HAP-1 (cell line): ENCODE measurements around the gene TOP1.

ENCODE experiments used
- DNase-seq, 2 experiments: peaks; one replicate each; pipeline ENCODE4 v3.0.0-alpha.2; 2016 to 2020; ENCODE audit warnings: low spot score in 2 of 2
- H3K27me3 ChIP-seq: fragments of 250-450 bp; sonication (Bioruptor Pico); 2 replicates; pipeline ENCODE4 v1.5.1; 2020; ENCODE audit warnings: low read depth, mild to moderate bottlenecking, moderate library complexity
- H3K36me3 ChIP-seq: fragments of 250-450 bp; sonication (Bioruptor Pico); replicated peaks from 2 replicates; pipeline ENCODE4 v1.5.1; 2020; ENCODE audit warnings: mild to moderate bottlenecking
- H3K4me1 ChIP-seq: fragments of 250-450 bp; sonication (Bioruptor Pico); 2 replicates; pipeline ENCODE4 v1.5.1; 2020; ENCODE audit warnings: mild to moderate bottlenecking
- H3K4me3 ChIP-seq: fragments of 250-450 bp; sonication (Bioruptor Pico); 2 replicates; pipeline ENCODE4 v1.5.1; 2020; ENCODE audit warnings: mild to moderate bottlenecking, moderate library complexity
- H3K9me3 ChIP-seq: fragments of 250-450 bp; sonication (Bioruptor Pico); 2 replicates; pipeline ENCODE4 v1.5.1; 2020; ENCODE audit warnings: mild to moderate bottlenecking, moderate library complexity
- in situ Hi-C: fragments of 300-500 bp; cut with MboI; formaldehyde crosslinking; loops from 3 replicates; pipeline ENCODE4 v1.14.3; 2020; ENCODE audit warnings: low sequenced_read_pairs, inconsistent platforms, mixed read lengths

The TOP1 gene

GRCh38 chr20:41135187-41135887, 106.7 kb downstream of the TOP1 start:
- no peaks in the 10 kb centered on the region for H3K27me3 ChIP-seq
- in situ Hi-C loops = no loop called here
- peaks cover 9% of the 10 kb centered on the region for H3K36me3 ChIP-seq
- H3K9me3 ChIP-seq = no peaks in the 10 kb centered on the region
- peaks cover 4% of the 10 kb centered on the region for H3K4me1 ChIP-seq
- peak; percentile 67 to 74 for DNase-seq
- H3K4me3 ChIP-seq = no peak overlapping the region

- peaks cover 11% of the 10 kb centered on the region for H3K36me3 ChIP-seq
- in situ Hi-C loops = no loop called here
- H3K4me3 ChIP-seq = peak overlapping the region; percentile 69
- H3K4me1 ChIP-seq = peaks cover 4% of the 10 kb centered on the region
- no peak for DNase-seq
- H3K27me3 ChIP-seq = no peaks in the 10 kb centered on the region
- no peaks in the 10 kb centered on the region for H3K9me3 ChIP-seq
Observed at GRCh38 chr20:41135888-41136679, 107.5 kb downstream of the TOP1 start.

GRCh38 chr20:41136680-41137613, 108.3 kb downstream of the TOP1 start, which contains the start of gene PLCG1:
Gene PLCG1 (plus strand): TSS chr20:41137543. CDS start chr20:41137642, 99 bp downstream.
- peak within 1 kb of the TSS; percentile 69 for H3K4me3 ChIP-seq
- in situ Hi-C loops = no loop called here
- no peaks in the 10 kb centered on the region for H3K9me3 ChIP-seq
- H3K36me3 ChIP-seq = peaks cover 14% of the 10 kb centered on the region
- peaks cover 4% of the 10 kb centered on the region for H3K4me1 ChIP-seq
- no peaks in the 10 kb centered on the region for H3K27me3 ChIP-seq
- DNase-seq = peak; percentile 78 to 92

- in situ Hi-C loops = no loop called here
- no peaks in the 10 kb centered on the region for H3K9me3 ChIP-seq
Observed at GRCh38 chr20:41137614-41138474, 109.2 kb downstream of the TOP1 start.

GRCh38 chr20:41138475-41139226, 110.0 kb downstream of the TOP1 start:
- H3K9me3 ChIP-seq = no peaks in the 10 kb centered on the region
- H3K27me3 ChIP-seq = no peaks in the 10 kb centered on the region
- peak; percentile 15 to 36 for DNase-seq
- H3K36me3 ChIP-seq = peaks cover 18% of the 10 kb centered on the region
- peak overlapping the region; percentile 69 for H3K4me3 ChIP-seq
- H3K4me1 ChIP-seq = peaks cover 4% of the 10 kb centered on the region
- in situ Hi-C loops = no loop called here

More at GRCh38 chr20:41137614-41138474, 109.2 kb downstream of the TOP1 start:
- DNase-seq = peak; percentile 32 to 83
- Histone ChIP-seq H3K4me1 (peaks cover 4% of the 10 kb centered on the region), H3K4me3 (peak overlapping the region; percentile 69), H3K27me3 (no peaks in the 10 kb centered on the region), H3K36me3 (peaks cover 18% of the 10 kb centered on the region)

- Histone ChIP-seq H3K27me3 (no peaks in the 10 kb centered on the region), H3K9me3 (no peaks in the 10 kb centered on the region), H3K36me3 (peaks cover 23% of the 10 kb centered on the region), H3K4me1 (peaks cover 4% of the 10 kb centered on the region), H3K4me3 (peak overlapping the region; percentile 69; the same call in 1 of the 2 replicates)
- DNase-seq = no peak
- in situ Hi-C loops = no loop called here
Observed at GRCh38 chr20:41139227-41140093, 110.8 kb downstream of the TOP1 start.

GRCh38 chr20:41140226-41141133, 111.9 kb downstream of the TOP1 start:
- Histone ChIP-seq H3K27me3 (no peaks in the 10 kb centered on the region), H3K4me1 (peaks cover 4% of the 10 kb centered on the region), H3K36me3 (peaks cover 23% of the 10 kb centered on the region), H3K4me3 (no peak overlapping the region), H3K9me3 (no peaks in the 10 kb centered on the region)
- in situ Hi-C loops = no loop called here
- no peak for DNase-seq

- H3K4me1 ChIP-seq = peaks cover 4% of the 10 kb centered on the region
- DNase-seq = no peak
- H3K9me3 ChIP-seq = no peaks in the 10 kb centered on the region
- H3K4me3 ChIP-seq = no peak overlapping the region
- H3K36me3 ChIP-seq = peaks cover 23% of the 10 kb centered on the region
- in situ Hi-C loops = no loop called here
- no peaks in the 10 kb centered on the region for H3K27me3 ChIP-seq
Observed at GRCh38 chr20:41141153-41141815, 112.7 kb downstream of the TOP1 start.

GRCh38 chr20:41142245-41142644, 113.6 kb downstream of the TOP1 start:
- DNase-seq = no peak
- peaks cover 23% of the 10 kb centered on the region for H3K36me3 ChIP-seq
- no peaks in the 10 kb centered on the region for H3K9me3 ChIP-seq
- no peak overlapping the region for H3K4me3 ChIP-seq
- in situ Hi-C loops = no loop called here
- no peaks in the 10 kb centered on the region; the same call in 1 of the 2 replicates for H3K4me1 ChIP-seq
- no peaks in the 10 kb centered on the region for H3K27me3 ChIP-seq

GRCh38 chr20:41142919-41143318, 114.3 kb downstream of the TOP1 start:
- Histone ChIP-seq H3K36me3 (peaks cover 23% of the 10 kb centered on the region), H3K4me1 (no peaks in the 10 kb centered on the region; the same call in 1 of the 2 replicates), H3K9me3 (no peaks in the 10 kb centered on the region), H3K27me3 (no peaks in the 10 kb centered on the region), H3K4me3 (no peak overlapping the region)
- no peak for DNase-seq
- in situ Hi-C loops = no loop called here
